HEK293 (cell line): ENCODE data around the gene SCAF4.

Experiments
- CTCF ChIP-seq: fragments of 450-650 bp; formaldehyde crosslinking; IDR thresholded peaks from 2 replicates; pipeline ENCODE4 v1.5.1; 2016; ENCODE audit warnings: missing biosample characterization, missing genetic modification characterization
- ELK4 ChIP-seq: IDR thresholded peaks from 2 replicates; pipeline ENCODE4 v1.6.1; 2011; ENCODE audit warnings: mild to moderate bottlenecking, low read depth, low read length, borderline replicate concordance
- GLI4 ChIP-seq: fragments of 450-650 bp; formaldehyde crosslinking; IDR thresholded peaks from 2 replicates; pipeline ENCODE4 v1.5.1; 2016; ENCODE audit warnings: missing biosample characterization, missing genetic modification characterization
- PRDM2 ChIP-seq: fragments of 450-650 bp; formaldehyde crosslinking; IDR thresholded peaks from 2 replicates; pipeline ENCODE4 v1.5.1; 2016; ENCODE audit warnings: missing biosample characterization, missing genetic modification characterization, borderline replicate concordance
- YY1 ChIP-seq: fragments of 450-650 bp; formaldehyde crosslinking; IDR thresholded peaks from 2 replicates; pipeline ENCODE4 v1.5.1; 2018; ENCODE audit warnings: missing biosample characterization, missing genetic modification characterization
- ZNF114 ChIP-seq: fragments of 450-650 bp; formaldehyde crosslinking; IDR thresholded peaks from 2 replicates; pipeline ENCODE4 v1.5.0; 2017; ENCODE audit warnings: missing biosample characterization, missing genetic modification characterization
- ZNF426 ChIP-seq: fragments of 450-650 bp; formaldehyde crosslinking; IDR thresholded peaks from 2 replicates; pipeline ENCODE4 v1.5.1; 2017; ENCODE audit warnings: missing biosample characterization, missing genetic modification characterization, mild to moderate bottlenecking, inconsistent platforms, moderate library complexity
- ZNF549 ChIP-seq: fragments of 450-650 bp; IDR thresholded peaks from 2 replicates; pipeline ENCODE4 v1.5.1; 2018; ENCODE audit warnings: missing biosample characterization, missing genetic modification characterization, mild to moderate bottlenecking, inconsistent platforms, moderate library complexity
- ZNF629 ChIP-seq: fragments of 450-650 bp; formaldehyde crosslinking; IDR thresholded peaks from 2 replicates; pipeline ENCODE4 v1.5.1; 2017; ENCODE audit warnings: missing biosample characterization, missing genetic modification characterization

- no peak for TF ChIP-seq YY1 (tag by site-specific recombination)
- TF ChIP-seq ELK4, result no peak
- no peak for TF ChIP-seq CTCF (tag by site-specific recombination)
- TF ChIP-seq ZNF114 (tag by site-specific recombination), result no peak
- TF ChIP-seq ZNF426 (tag by site-specific recombination), result no peak
- no peak for TF ChIP-seq ZNF629 (tag by site-specific recombination)
- no peak for TF ChIP-seq GLI4 (tag by site-specific recombination)
- TF ChIP-seq PRDM2 (tag by site-specific recombination), result no peak
- no peak for TF ChIP-seq ZNF549
These were observed 2.1 kb downstream of the SCAF4 start for GRCh38 chr21:31729622-31730343.
